ENCODE results near the gene CDX2.

The CDX2 gene

DNA sequence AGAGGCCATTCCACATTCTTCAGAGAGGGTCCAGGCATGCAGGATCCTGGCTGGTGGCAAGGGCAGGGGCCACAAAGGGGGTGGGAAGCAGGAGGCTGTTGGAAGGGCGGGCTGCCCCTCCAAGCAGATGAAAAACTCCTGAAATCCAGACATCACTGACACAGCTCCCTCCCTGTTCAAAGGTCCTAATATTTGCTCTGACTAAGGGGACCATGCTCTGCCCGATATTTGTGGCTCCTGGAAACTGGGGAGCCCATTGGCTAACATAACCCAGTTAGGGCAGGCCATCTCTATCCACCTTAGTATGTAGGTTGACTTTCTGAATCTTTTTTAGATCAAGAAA, 3.3 kb upstream of the CDX2 start:
- Histone ChIP-seq H3K27ac (replicated peaks) (no peak overlapping the region), H3K27me3 (ENCODE audit: insufficient read depth, poor library complexity, severe bottlenecking) (peaks cover 89% of the 10 kb centered on the region), H3K4me3 (replicated peaks; ENCODE audit: insufficient read depth, low read length) (no peak overlapping the region)
- DNase-seq (ENCODE audit: low read depth in 1 of 2, low spot score in 1 of 2), result no peak
- TF ChIP-seq, protein P1, sequence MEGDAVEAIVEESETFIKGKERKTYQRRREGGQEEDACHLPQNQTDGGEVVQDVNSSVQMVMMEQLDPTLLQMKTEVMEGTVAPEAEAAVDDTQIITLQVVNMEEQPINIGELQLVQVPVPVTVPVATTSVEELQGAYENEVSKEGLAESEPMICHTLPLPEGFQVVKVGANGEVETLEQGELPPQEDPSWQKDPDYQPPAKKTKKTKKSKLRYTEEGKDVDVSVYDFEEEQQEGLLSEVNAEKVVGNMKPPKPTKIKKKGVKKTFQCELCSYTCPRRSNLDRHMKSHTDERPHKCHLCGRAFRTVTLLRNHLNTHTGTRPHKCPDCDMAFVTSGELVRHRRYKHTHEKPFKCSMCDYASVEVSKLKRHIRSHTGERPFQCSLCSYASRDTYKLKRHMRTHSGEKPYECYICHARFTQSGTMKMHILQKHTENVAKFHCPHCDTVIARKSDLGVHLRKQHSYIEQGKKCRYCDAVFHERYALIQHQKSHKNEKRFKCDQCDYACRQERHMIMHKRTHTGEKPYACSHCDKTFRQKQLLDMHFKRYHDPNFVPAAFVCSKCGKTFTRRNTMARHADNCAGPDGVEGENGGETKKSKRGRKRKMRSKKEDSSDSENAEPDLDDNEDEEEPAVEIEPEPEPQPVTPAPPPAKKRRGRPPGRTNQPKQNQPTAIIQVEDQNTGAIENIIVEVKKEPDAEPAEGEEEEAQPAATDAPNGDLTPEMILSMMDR (IDR thresholded peaks at IDR 0.05; ENCODE audit: insufficient read depth, low read length), result no peak
- TF ChIP-seq POLR2AphosphoS5 (IDR thresholded peaks at IDR 0.05; ENCODE audit: low read depth), result no peak
- TF ChIP-seq, protein P2, sequence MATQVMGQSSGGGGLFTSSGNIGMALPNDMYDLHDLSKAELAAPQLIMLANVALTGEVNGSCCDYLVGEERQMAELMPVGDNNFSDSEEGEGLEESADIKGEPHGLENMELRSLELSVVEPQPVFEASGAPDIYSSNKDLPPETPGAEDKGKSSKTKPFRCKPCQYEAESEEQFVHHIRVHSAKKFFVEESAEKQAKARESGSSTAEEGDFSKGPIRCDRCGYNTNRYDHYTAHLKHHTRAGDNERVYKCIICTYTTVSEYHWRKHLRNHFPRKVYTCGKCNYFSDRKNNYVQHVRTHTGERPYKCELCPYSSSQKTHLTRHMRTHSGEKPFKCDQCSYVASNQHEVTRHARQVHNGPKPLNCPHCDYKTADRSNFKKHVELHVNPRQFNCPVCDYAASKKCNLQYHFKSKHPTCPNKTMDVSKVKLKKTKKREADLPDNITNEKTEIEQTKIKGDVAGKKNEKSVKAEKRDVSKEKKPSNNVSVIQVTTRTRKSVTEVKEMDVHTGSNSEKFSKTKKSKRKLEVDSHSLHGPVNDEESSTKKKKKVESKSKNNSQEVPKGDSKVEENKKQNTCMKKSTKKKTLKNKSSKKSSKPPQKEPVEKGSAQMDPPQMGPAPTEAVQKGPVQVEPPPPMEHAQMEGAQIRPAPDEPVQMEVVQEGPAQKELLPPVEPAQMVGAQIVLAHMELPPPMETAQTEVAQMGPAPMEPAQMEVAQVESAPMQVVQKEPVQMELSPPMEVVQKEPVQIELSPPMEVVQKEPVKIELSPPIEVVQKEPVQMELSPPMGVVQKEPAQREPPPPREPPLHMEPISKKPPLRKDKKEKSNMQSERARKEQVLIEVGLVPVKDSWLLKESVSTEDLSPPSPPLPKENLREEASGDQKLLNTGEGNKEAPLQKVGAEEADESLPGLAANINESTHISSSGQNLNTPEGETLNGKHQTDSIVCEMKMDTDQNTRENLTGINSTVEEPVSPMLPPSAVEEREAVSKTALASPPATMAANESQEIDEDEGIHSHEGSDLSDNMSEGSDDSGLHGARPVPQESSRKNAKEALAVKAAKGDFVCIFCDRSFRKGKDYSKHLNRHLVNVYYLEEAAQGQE (IDR thresholded peaks at IDR 0.05; ENCODE audit: insufficient replicate concordance, low read depth), result no peak
- TF ChIP-seq SPI1 (IDR thresholded peaks at IDR 0.05; ENCODE audit: borderline replicate concordance, low read depth), result no peak
- no peak for TF ChIP-seq GABPA (IDR thresholded peaks at IDR 0.05; ENCODE audit: low read depth)

DNA sequence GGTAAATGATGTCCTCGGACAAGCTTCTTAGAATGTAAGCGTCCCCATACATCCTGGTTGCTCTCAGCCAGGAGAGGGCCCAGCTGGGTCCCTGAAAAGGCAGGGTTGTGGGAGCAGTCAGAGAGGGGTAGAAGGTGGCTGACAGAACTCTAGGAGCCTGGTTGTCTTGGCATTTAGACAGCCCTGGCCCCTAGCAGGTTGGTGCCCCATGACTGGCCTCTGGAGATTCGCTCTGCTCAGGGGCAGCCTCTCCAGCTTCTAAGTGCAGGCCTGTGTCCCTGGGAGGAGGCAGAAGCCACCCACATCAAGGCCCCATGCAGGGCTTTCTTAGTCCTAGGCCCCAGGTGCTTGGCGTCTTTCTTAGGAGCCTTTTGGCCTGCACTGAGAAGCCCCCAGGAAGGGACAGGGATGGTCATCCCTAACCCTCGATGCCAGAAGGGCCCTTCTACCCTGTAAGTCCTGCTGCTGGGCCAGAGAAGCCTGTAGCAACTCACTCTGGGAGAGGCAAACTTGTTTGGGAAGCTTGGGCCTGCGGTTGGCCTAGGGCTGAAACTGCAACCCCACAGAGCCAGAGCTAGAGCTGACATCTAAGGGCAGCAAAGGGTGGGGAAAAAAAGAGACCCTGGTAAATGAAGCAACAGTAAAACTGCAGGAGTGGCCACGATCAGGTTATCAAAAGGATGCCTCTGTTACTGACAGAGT, 2.8 kb upstream of the CDX2 start:
- TF ChIP-seq, protein P1 (IDR thresholded peaks at IDR 0.05; ENCODE audit: insufficient read depth, low read length), result no peak
- no peak for TF ChIP-seq GABPA (IDR thresholded peaks at IDR 0.05; ENCODE audit: low read depth)
- TF ChIP-seq, protein P2 (IDR thresholded peaks at IDR 0.05; ENCODE audit: insufficient replicate concordance, low read depth), result no peak
- no peak for TF ChIP-seq POLR2AphosphoS5 (IDR thresholded peaks at IDR 0.05; ENCODE audit: low read depth)
- TF ChIP-seq SPI1 (IDR thresholded peaks at IDR 0.05; ENCODE audit: borderline replicate concordance, low read depth), result no peak
- no peak overlapping the region for H3K27ac ChIP-seq (replicated peaks)
- no peak for DNase-seq (ENCODE audit: low read depth in 1 of 2, low spot score in 1 of 2)
- no peak overlapping the region for H3K4me3 ChIP-seq (replicated peaks; ENCODE audit: insufficient read depth, low read length)
- H3K27me3 ChIP-seq (ENCODE audit: insufficient read depth, poor library complexity, severe bottlenecking), result peaks cover 90% of the 10 kb centered on the region

DNA sequence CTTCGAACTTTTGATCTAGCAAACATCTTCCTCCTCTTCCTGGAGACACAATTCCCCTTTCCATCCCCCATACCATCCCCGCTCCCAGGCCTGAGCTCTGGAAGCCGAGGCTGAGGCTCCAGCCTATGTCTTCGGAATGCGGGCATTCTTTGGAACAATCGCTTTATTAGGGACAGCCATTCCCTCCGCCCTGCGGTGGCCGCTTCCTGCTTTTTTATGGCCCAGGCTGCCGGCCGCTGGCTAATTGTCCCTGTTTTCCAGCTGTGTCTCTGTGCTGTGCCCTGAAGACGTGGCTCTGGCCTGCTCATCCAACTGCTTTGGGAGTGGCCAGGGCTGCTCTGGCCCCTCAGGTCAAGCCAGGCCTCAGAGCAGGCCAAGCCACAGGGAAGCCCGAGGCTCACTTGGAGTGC, 2.1 kb upstream of the CDX2 start:
- DNase-seq (ENCODE audit: low read depth in 1 of 2, low spot score in 1 of 2), result no peak
- Histone ChIP-seq H3K4me3 (replicated peaks; ENCODE audit: insufficient read depth, low read length) (no peak overlapping the region), H3K27ac (replicated peaks) (no peak overlapping the region), H3K27me3 (ENCODE audit: insufficient read depth, poor library complexity, severe bottlenecking) (peaks cover 90% of the 10 kb centered on the region)
- TF ChIP-seq, protein P2 (IDR thresholded peaks at IDR 0.05; ENCODE audit: insufficient replicate concordance, low read depth), result no peak
